Natural killer cell treated with Interleukin-12 subunit alpha and Interleukin-12 subunit beta and Interleukin-15 and Interleukin-18, amount 100 ng/mL, for 72 hours (primary cell): ENCODE data around the gene CTBP2. TPM values are rescaled to one million over a fixed set of nuclear protein-coding genes. Genes with fewer than 3 reads are reported as not detected.

Experiments used
- ATAC-seq, 2 donors: fragments of 150-1000 bp; cut with Tn5 transposase in 1 of 2; sonication (Bioruptor Pico), chemical (Tn5 transposase) in 1 of 2; 2 replicates each; pipeline ENCODE4 v1.10.0; 2021
- DNase-seq: peaks from one replicate; pipeline ENCODE4 v3.0.0; 2022; ENCODE audit warnings: low spot score
- H3K27ac Mint-ChIP-seq, 2 donors: 1 replicate in 1 of 2; 2 replicates in 1 of 2; pipeline ENCODE4 v1.8.0; 2022; ENCODE audit warnings: mixed read lengths in 2 of 2, mild to moderate bottlenecking in 1 of 2, moderate library complexity in 1 of 2
- H3K27me3 Mint-ChIP-seq, 2 donors: 1 replicate in 1 of 2; 2 replicates in 1 of 2; pipeline ENCODE4 v1.8.0; 2022; ENCODE audit warnings: mixed read lengths in 2 of 2
- H3K36me3 Mint-ChIP-seq: one replicate; pipeline ENCODE4 v1.8.0; 2022; ENCODE audit warnings: mixed read lengths
- H3K4me1 Mint-ChIP-seq, 2 donors: 1 replicate in 1 of 2; 2 replicates in 1 of 2; pipeline ENCODE4 v1.8.0; 2022; ENCODE audit warnings: low read depth in 2 of 2, mixed read lengths in 2 of 2, mild to moderate bottlenecking in 1 of 2
- H3K4me3 Mint-ChIP-seq: one replicate; pipeline ENCODE4 v1.8.0; 2022; ENCODE audit warnings: mixed read lengths
- H3K9me3 Mint-ChIP-seq: 2 replicates; pipeline ENCODE4 v1.8.0; 2022; ENCODE audit warnings: mixed read lengths
- total RNA-seq, 2 donors: library from RNA; stranded (reverse); gene quantifications; one replicate each; pipeline ENCODE4 v1.2.3, GENCODE V29; 2022

The CTBP2 gene
- total RNA-seq, 2 donors from 2014 or later = 61.3 to 76.4 TPM

DNA sequence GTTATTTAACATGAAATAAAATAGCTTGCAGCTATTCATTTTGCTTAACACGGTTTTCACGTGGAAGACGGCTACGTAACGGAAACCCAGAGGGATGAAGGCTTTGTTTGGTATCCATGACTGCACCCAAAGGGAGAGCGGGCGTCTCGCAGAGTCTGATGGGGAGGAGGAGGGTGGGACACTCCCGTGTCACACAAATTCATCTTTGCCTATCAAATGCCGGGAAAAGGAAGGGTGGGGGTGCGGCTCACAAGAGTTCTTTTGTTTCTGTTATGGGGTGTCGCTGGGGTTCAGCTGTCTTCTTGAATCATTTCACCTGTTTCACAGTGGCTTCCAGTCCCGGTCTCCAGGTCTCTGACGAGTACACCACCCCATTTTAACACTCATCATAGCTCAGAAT is 110.0 kb downstream of the CTBP2 start:
- Mint-ChIP-seq H3K27me3 (no peaks in the 10 kb centered on the region), H3K9me3 (no peaks in the 10 kb centered on the region), H3K27ac (peak overlapping the region in 1 of 2 donors; percentile 63), H3K4me1 (peaks cover 14 to 49% of the 10 kb centered on the region in 2 donors), H3K4me3 (no peak overlapping the region), H3K36me3 (no peaks in the 10 kb centered on the region)
- ATAC-seq (no peak), DNase-seq (no peak)

DNA sequence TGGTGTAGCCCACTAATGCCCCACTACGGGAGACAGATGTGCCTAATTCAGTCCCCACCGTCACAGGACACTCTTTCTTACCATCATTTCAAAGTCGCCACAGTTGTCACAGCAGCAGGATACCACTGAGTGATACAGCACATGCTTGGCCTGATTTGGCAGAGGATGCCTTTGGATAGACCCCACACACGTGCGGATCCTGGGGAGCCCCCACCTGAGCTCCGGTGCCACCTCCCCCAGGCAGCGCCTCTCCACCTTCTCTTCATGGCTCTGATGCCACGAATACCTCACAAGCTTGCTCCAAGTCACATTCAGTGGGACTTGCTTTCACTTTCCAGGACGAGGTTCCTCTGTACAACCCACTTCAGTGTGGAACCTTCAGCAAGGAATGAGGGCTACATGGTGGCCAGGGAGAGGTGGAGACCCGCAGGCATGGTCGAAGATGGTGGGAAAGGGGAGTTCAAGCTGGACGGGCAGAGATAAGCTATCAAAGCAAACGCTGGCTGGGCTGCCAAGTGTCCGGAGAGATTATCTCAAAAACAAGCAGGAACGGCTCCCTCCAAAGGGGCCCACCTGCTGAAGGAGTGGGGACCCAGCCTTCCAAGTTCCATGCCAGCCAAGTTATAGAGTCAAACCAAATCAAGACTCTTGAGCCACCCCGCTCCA is 111.0 kb downstream of the CTBP2 start:
- Mint-ChIP-seq H3K4me3 (no peak overlapping the region), H3K27ac (peak overlapping the region; percentile 57 to 63), H3K9me3 (no peaks in the 10 kb centered on the region), H3K36me3 (no peaks in the 10 kb centered on the region), H3K4me1 (peaks cover 19 to 44% of the 10 kb centered on the region in 2 donors), H3K27me3 (no peaks in the 10 kb centered on the region)
- DNase-seq (no peak), ATAC-seq (no peak)

DNA sequence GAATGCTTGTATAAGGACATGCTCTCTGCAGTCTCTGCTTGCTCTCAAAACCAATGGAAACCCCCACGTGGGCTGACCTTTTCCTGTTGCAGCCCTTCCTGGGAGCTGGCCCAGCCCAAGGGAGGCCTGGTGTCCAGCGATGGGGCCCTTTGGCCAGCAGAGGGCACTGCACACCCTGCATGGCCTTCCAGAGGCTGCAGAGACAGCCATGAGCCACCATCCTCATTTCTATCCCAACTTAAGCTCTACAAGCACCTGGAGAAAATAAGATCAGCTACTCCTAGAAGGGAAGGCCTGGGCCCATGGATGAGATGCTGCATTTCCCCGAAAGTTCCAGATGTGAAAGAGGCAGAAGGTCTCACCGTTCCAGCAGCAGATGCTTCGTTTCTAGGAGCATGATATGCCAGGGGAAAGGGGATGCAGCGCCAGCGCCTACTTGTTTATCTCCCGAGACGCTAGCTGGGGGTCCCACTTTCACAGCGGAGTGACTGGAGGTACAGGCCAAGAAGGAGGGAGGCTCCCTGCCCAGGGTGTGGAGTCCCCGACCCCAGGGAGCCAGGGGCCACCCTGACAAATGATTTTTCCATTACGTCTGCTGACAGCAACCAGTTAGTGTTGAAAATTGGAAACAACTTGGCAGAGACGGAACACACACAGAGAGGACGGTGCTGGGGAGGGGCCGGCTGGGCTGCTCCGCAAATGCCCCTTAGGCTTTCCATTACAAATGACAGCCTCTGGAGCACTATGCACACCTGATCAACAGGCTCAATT is 112.1 kb downstream of the CTBP2 start:
- no peaks in the 10 kb centered on the region for H3K36me3 Mint-ChIP-seq
- H3K4me3 Mint-ChIP-seq = no peak overlapping the region
- DNase-seq (peak; percentile 82), ATAC-seq (peak; percentile 91 to 92)
- peaks cover 20 to 43% of the 10 kb centered on the region in 2 donors for H3K4me1 Mint-ChIP-seq
- no peaks in the 10 kb centered on the region for H3K27me3 Mint-ChIP-seq
- no peaks in the 10 kb centered on the region for H3K9me3 Mint-ChIP-seq
- peak overlapping the region in 1 of 2 donors; percentile 63 for H3K27ac Mint-ChIP-seq

DNA sequence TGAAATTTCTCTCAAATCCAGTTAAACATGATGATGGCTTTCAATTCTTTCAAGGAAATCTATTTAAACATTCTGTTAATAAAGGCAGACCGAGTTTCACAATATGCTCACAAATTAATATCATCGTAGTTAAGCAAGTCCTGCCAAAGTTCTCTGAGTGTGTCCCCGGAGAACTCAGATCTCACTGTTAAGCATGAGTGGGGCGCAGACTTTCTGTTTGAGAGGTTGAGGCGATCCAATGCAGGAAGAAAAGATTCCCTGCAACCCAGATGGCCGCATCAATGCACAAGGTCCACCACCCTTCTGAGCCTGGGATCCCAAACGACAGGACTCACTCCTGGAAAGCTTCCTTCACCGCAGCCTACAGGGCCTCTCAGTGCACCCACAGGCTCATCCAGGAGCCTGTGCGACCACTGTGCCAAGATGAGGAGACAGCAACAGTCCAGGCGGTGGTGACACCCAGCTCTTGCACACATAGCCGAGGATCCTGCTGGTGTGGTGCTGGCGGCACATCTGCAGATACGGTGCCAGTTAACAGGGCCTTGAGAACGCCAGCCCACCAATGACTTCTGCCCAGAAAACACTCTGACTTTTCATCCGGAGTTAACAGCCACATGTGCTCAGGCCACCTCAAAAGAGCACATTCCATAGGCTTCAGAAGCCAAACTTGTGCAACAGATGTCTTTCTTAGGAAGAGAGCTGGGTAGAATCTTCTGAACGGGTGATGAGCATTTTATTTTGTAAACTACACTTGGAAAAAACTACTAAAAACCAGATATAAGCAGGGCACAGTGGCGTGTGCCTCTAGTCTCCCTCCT is 116.3 kb downstream of the CTBP2 start:
- peak overlapping the region; percentile 49 to 69 for H3K27ac Mint-ChIP-seq
- DNase-seq (no peak), ATAC-seq (no peak)

DNA sequence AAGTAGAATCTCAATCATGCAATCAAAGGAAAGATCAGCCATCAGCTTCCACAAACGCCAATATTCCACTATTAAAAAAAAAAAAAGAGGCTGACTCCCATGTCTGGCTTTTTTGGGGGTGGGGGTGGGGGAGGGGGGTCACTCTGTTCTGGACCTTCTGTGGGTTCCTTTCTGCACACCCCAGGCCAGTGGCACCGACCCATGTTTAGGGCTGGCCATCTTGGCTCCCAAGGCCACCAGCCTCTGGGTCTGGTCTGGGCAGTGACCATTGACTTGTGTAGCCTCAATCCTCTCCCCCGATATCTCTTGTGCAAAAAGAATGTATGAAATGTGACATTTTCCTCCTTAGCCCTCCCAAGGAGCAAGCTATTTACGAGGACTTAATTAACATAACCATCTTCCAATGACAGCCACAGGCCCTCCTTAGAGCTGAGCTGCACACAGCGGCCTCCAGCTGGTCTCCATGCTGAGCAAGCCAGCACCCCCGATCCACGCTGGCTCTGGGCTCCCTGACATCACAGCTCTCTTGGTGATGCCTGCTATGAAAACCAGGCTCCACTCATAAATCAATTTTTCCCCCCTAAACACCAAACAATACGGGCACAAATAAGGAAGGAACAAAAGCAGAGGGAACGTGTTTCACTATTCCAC is 118.4 kb downstream of the CTBP2 start:
- Mint-ChIP-seq H3K9me3 (no peaks in the 10 kb centered on the region), H3K27me3 (no peaks in the 10 kb centered on the region), H3K4me3 (no peak overlapping the region), H3K36me3 (no peaks in the 10 kb centered on the region), H3K4me1 (peaks cover 22 to 57% of the 10 kb centered on the region in 2 donors), H3K27ac (peak overlapping the region; percentile 18 to 66)
- ATAC-seq (no peak), DNase-seq (no peak)

More for the DNA sequence above, 116.3 kb downstream of the CTBP2 start:
- H3K4me3 Mint-ChIP-seq = no peak overlapping the region
- no peaks in the 10 kb centered on the region for H3K9me3 Mint-ChIP-seq
- no peaks in the 10 kb centered on the region for H3K36me3 Mint-ChIP-seq
- peaks cover 27 to 53% of the 10 kb centered on the region in 2 donors for H3K4me1 Mint-ChIP-seq
- no peaks in the 10 kb centered on the region for H3K27me3 Mint-ChIP-seq

DNA sequence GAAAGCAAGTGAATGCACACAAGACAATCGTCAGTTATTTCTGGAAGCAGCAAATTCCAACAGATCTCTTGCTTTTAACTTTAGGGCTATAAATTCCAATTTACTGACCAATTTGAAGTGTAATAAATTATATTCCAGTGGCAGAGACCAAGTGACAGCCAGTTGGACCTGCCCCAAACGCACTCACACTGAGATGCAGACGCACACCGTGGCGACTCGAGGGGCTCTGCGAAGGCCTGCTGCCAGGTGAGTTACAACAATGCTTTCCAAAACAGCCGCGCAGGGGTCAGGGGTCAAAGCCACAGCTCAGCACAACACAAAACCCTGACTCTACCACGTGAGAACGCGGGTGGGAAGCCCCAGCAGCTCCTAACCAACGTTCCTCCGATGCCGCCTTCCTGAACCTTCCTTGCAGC is 121.0 kb downstream of the CTBP2 start:
- no peaks in the 10 kb centered on the region for H3K36me3 Mint-ChIP-seq
- H3K27me3 Mint-ChIP-seq = no peaks in the 10 kb centered on the region
- H3K27ac Mint-ChIP-seq = peak overlapping the region in 1 of 2 donors; percentile 34
- H3K4me3 Mint-ChIP-seq = no peak overlapping the region
- peaks cover 38 to 74% of the 10 kb centered on the region in 2 donors for H3K4me1 Mint-ChIP-seq
- DNase-seq (no peak), ATAC-seq (no peak)
- H3K9me3 Mint-ChIP-seq = no peaks in the 10 kb centered on the region

DNA sequence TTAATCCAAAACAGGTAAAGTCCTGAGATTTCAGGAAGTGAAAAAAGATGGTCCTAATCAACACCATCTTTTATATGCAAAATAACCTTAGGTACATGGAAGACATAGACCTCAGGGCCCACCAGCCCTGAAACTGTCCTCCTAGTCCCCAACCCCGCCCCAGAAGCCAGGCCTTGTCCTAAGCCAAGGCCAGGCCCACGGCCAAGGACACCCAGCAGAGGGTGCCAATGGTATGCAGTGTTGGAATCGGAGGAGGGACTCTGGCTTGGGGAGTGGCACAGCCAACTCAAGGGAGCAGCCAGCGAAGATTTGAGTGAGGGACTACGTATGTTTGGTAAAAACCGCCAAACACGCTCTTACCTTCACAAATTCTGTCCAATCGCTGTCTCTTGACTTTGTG is 121.7 kb downstream of the CTBP2 start:
- peaks cover 37 to 71% of the 10 kb centered on the region in 2 donors for H3K4me1 Mint-ChIP-seq
- no peak overlapping the region for H3K4me3 Mint-ChIP-seq
- DNase-seq = no peak
- H3K27me3 Mint-ChIP-seq = no peaks in the 10 kb centered on the region
- H3K9me3 Mint-ChIP-seq = no peaks in the 10 kb centered on the region
- ATAC-seq = peak in 1 of 2 donors; percentile 38
- peak overlapping the region in 1 of 2 donors; percentile 33 for H3K27ac Mint-ChIP-seq
- no peaks in the 10 kb centered on the region for H3K36me3 Mint-ChIP-seq

DNA sequence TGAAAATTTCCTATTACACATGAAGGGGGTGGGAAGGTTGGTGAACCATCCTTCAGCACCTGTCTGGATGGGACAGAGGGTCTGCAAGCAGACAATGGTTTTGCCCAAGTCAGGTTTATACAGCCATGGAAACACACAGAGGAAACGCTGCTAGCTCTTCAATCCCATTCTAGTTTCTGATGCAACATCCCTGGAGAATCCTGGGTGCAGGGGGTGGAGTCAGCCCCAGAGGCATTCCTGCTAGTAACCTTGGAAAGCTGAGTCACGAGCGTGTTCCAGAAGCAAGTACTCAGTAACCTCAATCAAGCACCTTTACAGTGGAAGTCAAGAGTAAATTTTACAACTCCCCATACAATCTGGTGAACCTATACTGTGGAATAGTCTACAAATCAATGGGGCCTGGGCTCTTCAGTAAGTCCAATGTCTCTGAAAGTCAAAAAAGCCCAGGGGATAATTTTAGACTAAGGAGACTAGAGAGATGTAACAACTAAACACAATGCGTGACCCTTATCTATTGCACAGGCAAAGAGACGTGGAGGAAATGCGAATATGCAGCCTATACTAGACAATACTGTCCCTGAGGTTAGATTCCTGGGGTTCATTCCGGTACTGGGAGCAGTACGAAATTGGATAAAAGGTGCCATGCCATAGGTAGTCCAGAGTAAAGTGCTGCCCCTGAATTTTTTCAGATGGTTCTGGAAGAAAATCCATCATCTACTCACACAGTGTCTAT is 123.1 kb downstream of the CTBP2 start:
- no peak for DNase-seq
- no peak overlapping the region for H3K4me3 Mint-ChIP-seq
- ATAC-seq = no peak
- H3K9me3 Mint-ChIP-seq = no peaks in the 10 kb centered on the region
- H3K4me1 Mint-ChIP-seq = peaks cover 31 to 71% of the 10 kb centered on the region in 2 donors
- no peaks in the 10 kb centered on the region for H3K27me3 Mint-ChIP-seq
- H3K27ac Mint-ChIP-seq = peak overlapping the region in 1 of 2 donors; percentile 33
- H3K36me3 Mint-ChIP-seq = no peaks in the 10 kb centered on the region

DNA sequence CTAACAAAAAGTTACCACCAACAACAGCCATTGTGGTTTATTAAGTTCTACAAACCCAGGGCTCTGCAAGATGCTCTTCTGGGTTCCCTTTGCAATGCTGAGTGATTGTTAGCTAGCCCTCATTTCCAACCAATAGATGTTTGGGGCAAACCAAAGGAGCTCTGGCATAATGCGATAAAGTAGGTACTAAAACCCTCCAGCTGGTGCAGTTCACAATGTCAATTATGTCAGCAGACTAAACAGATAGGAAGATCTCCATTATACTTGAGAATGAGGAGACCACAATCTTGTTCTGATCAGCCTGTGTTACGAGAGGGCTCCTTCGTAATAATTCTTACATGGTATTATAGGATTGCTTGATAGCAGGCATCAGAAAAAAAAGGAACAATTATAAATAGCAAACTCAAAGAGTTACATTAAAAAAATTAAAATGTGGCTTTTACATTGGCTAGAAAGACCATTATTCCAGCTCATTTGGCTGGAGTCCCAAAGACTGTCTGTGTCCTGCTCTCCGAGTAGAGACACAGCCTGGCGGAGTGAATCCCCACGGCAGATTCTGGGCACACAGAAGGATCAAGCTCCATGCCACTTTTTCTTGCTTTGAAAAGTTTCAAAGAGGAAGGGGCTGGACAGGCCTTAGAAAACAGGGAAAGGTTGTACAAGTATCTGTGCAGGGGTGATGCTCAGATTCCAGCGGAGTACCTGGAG is 124.6 kb downstream of the CTBP2 start:
- no peak for DNase-seq
- Mint-ChIP-seq H3K27ac (peak overlapping the region; percentile 23 to 67), H3K9me3 (no peaks in the 10 kb centered on the region), H3K4me3 (no peak overlapping the region), H3K36me3 (no peaks in the 10 kb centered on the region), H3K27me3 (no peaks in the 10 kb centered on the region), H3K4me1 (peaks cover 30 to 73% of the 10 kb centered on the region in 2 donors)
- no peak for ATAC-seq

DNA sequence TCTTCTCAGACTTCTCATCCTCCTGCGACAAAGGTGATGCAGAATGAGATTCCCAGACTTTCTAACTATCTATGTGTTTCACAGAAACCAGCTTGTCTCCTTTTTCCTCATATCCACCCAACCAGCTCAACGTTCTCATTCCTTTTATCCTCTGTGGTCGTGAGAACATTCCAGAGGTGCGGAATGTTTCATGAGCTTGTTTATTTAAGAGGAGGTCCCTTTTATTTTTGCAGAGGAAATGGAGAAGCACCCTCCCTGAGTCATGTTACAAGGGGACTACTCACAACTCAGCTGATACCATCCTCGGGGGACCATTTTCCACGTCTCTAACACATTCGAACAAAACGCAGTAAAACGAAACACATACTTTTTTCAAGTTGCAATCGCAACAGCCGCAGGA is 125.2 kb downstream of the CTBP2 start:
- Mint-ChIP-seq H3K27ac (peak overlapping the region in 1 of 2 donors; percentile 67), H3K4me3 (no peak overlapping the region), H3K4me1 (peaks cover 25 to 71% of the 10 kb centered on the region in 2 donors), H3K36me3 (no peaks in the 10 kb centered on the region), H3K27me3 (no peaks in the 10 kb centered on the region), H3K9me3 (no peaks in the 10 kb centered on the region)
- DNase-seq (no peak), ATAC-seq (no peak)

DNA sequence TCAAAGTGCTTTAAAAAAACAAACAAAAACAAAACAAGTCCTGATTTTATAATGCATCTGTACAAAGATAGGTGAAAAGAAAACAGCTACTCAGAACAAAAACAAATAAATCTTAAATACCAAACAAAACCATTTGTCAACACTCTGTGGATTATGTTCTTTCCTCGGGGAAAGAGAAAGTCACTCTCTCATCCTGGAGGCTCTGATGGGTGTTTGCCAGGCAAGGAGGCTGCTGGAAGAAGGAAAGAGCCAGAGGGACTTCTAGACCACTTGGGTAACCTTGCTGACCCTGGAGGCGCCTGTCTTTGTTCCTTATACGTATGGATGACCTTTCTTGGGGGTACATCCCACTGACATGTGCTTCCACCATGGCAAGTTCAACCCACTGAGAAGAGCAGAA is 125.7 kb downstream of the CTBP2 start:
- H3K4me1 Mint-ChIP-seq = peaks cover 26 to 71% of the 10 kb centered on the region in 2 donors
- DNase-seq (no peak), ATAC-seq (no peak)
- no peaks in the 10 kb centered on the region for H3K36me3 Mint-ChIP-seq
- H3K4me3 Mint-ChIP-seq = no peak overlapping the region
- H3K27ac Mint-ChIP-seq = peak overlapping the region in 1 of 2 donors; percentile 67
- H3K27me3 Mint-ChIP-seq = no peaks in the 10 kb centered on the region
- no peaks in the 10 kb centered on the region for H3K9me3 Mint-ChIP-seq

DNA sequence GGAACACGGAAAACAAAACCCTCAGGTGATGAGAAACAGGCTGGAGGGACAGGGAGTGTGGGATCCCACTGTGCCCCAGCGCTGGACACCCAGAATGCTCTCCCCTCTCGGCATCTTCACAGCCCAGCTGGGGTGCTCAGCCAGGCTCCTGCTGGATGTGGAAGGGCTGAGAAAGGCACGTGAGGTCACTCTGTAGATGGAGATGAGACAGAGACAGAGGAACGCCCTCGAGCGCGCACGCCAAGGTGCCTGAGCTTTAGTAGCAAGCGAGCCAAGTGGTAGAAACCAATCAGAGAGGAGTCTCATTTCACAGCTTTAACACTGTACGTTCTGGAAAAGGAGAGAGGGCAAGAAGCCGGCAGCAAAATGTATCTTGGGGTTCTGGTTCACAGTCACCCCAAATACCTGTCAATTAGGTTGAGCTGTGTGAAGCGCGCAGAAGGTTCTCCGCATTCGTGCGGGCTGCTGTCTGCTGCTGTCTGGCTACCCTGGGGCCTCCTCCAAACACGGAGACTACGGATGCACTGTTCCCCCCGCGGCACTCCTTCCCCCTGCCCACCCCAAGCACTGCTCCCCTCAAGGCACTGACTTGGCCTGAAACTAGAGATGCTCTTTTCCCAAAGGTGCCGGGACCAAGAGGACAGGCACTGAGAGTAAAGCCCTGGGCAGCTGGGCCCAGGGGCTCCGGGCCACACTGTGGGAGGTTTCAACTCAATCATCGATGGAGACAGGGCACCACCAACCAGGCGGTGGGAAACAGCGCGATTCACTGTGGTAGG is 127.0 kb downstream of the CTBP2 start:
- Mint-ChIP-seq H3K36me3 (no peaks in the 10 kb centered on the region), H3K27me3 (no peaks in the 10 kb centered on the region), H3K4me1 (peaks cover 29 to 63% of the 10 kb centered on the region in 2 donors), H3K4me3 (no peak overlapping the region), H3K9me3 (no peaks in the 10 kb centered on the region), H3K27ac (peak overlapping the region in 1 of 2 donors; percentile 36)
- no peak for ATAC-seq
- DNase-seq = no peak
